ENCODE results near the gene CDC14B.
"Not testable (repeated sequence)": the region's sequence is repeated elsewhere in the genome, so short reads cannot be mapped to it uniquely, and the experiment has no call there.

CDC14B gene

GRCh38 chr9:96646081-96646991 is 26.7 kb upstream of the CDC14B start:
- in situ Hi-C loops (cut with MboI; ENCODE audit: low sequenced_read_pairs, unreplicated experiment) = no loop called here
- DNase-seq (ENCODE audit: low spot score) = no peak
- TF ChIP-seq CTCF (IDR thresholded peaks at IDR 0.05; ENCODE audit: borderline replicate concordance, control extremely low read depth, extremely low read depth, insufficient read depth, missing control alignments) = no peak

GRCh38 chr9:96644137-96644536 is 24.5 kb upstream of the CDC14B start:
- in situ Hi-C loops (cut with MboI; ENCODE audit: low sequenced_read_pairs, unreplicated experiment) = no loop called here
- TF ChIP-seq CTCF (IDR thresholded peaks at IDR 0.05; ENCODE audit: borderline replicate concordance, control extremely low read depth, extremely low read depth, insufficient read depth, missing control alignments) = no peak
- no peak for DNase-seq (ENCODE audit: low spot score)

- in situ Hi-C loops (cut with MboI; ENCODE audit: low sequenced_read_pairs, unreplicated experiment) = no loop called here
- no peak for DNase-seq (ENCODE audit: low spot score)
- TF ChIP-seq CTCF (IDR thresholded peaks at IDR 0.05; ENCODE audit: borderline replicate concordance, control extremely low read depth, extremely low read depth, insufficient read depth, missing control alignments) = no peak
Measured at GRCh38 chr9:96641514-96641913, 21.9 kb upstream of the CDC14B start.

GRCh38 chr9:96638606-96639364 is 19.1 kb upstream of the CDC14B start:
- no peak for DNase-seq (ENCODE audit: low spot score)
- in situ Hi-C loops (cut with MboI; ENCODE audit: low sequenced_read_pairs, unreplicated experiment) = no loop called here
- no peak for TF ChIP-seq CTCF (IDR thresholded peaks at IDR 0.05; ENCODE audit: borderline replicate concordance, control extremely low read depth, extremely low read depth, insufficient read depth, missing control alignments)

GRCh38 chr9:96636368-96636767 is 16.7 kb upstream of the CDC14B start:
- in situ Hi-C loops (cut with MboI; ENCODE audit: low sequenced_read_pairs, unreplicated experiment) = no loop called here
- no peak for DNase-seq (ENCODE audit: low spot score)
- TF ChIP-seq CTCF (IDR thresholded peaks at IDR 0.05; ENCODE audit: borderline replicate concordance, control extremely low read depth, extremely low read depth, insufficient read depth, missing control alignments) = no peak

- in situ Hi-C loops (cut with MboI; ENCODE audit: low sequenced_read_pairs, unreplicated experiment); DNase-seq (ENCODE audit: low spot score): not testable (repeated sequence)
Measured at GRCh38 chr9:96633579-96633978, 13.9 kb upstream of the CDC14B start.

- DNase-seq (ENCODE audit: low spot score) = no peak
- in situ Hi-C loops (cut with MboI; ENCODE audit: low sequenced_read_pairs, unreplicated experiment) = no loop called here
- no peak for TF ChIP-seq CTCF (IDR thresholded peaks at IDR 0.05; ENCODE audit: borderline replicate concordance, control extremely low read depth, extremely low read depth, insufficient read depth, missing control alignments)
Measured at GRCh38 chr9:96626912-96627311, 7.3 kb upstream of the CDC14B start.
